SK-N-MC (cell line): Measurements from ENCODE around the gene SLC15A3.

ENCODE experiments used
- EZH2 ChIP-seq: fragments of 200-600 bp; sonication (generic); IDR thresholded peaks from one replicate; pipeline ENCODE4 v1.6.1; 2017; ENCODE audit warnings: antibody characterized with exemption
- FOXP2 ChIP-seq: optimal IDR thresholded peaks from 2 replicates; pipeline ENCODE3; 2011; ENCODE audit warnings: mild to moderate bottlenecking, moderate library complexity; ENCODE audit not compliant: insufficient read depth; ENCODE audit errors: extremely low read length, control extremely low read depth
- POLR2AphosphoS5 ChIP-seq: IDR thresholded peaks from 2 replicates; pipeline ENCODE4 v1.6.1; 2012; ENCODE audit warnings: mild to moderate bottlenecking, low read depth, low read length, borderline replicate concordance

GRCh38 chr11:60947700-60948099, 4.3 kb downstream of the SLC15A3 start:
- TF ChIP-seq EZH2 (no peak), POLR2AphosphoS5 (no peak), FOXP2 (no peak)
